ENCODE data around the gene SRGAP1.

The SRGAP1 gene

DNA sequence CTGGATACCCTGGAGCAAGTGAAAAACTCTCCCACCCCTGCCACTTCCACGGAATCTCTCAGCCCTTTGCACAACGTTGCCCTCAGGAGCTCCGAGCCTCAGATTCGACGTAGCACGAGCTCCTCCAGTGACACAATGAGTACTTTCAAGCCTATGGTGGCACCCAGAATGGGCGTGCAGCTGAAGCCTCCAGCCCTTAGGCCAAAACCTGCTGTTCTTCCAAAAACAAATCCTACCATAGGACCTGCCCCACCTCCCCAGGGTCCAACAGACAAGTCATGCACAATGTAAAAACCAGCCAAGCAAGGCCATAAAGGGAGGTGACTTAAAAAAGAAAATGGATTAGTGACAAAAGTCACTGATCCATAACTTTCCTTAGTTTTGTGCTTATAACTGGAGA is 297.9 kb downstream of the SRGAP1 start:
- TF ChIP-seq SIN3A (IDR thresholded peaks at IDR 0.05; ENCODE audit: borderline replicate concordance, insufficient read depth, low read length) (no peak), TAF1 (IDR thresholded peaks at IDR 0.05; ENCODE audit: borderline replicate concordance, insufficient read depth, low read length) (no peak), POLR2AphosphoS5 (IDR thresholded peaks at IDR 0.05; ENCODE audit: low read depth, low read length) (no peak), FOXP2 (optimal IDR thresholded peaks at IDR 0.05; ENCODE audit: borderline replicate concordance, extremely low read depth, extremely low read length, insufficient read depth) (no peak)
- TF ChIP-seq, protein P1, sequence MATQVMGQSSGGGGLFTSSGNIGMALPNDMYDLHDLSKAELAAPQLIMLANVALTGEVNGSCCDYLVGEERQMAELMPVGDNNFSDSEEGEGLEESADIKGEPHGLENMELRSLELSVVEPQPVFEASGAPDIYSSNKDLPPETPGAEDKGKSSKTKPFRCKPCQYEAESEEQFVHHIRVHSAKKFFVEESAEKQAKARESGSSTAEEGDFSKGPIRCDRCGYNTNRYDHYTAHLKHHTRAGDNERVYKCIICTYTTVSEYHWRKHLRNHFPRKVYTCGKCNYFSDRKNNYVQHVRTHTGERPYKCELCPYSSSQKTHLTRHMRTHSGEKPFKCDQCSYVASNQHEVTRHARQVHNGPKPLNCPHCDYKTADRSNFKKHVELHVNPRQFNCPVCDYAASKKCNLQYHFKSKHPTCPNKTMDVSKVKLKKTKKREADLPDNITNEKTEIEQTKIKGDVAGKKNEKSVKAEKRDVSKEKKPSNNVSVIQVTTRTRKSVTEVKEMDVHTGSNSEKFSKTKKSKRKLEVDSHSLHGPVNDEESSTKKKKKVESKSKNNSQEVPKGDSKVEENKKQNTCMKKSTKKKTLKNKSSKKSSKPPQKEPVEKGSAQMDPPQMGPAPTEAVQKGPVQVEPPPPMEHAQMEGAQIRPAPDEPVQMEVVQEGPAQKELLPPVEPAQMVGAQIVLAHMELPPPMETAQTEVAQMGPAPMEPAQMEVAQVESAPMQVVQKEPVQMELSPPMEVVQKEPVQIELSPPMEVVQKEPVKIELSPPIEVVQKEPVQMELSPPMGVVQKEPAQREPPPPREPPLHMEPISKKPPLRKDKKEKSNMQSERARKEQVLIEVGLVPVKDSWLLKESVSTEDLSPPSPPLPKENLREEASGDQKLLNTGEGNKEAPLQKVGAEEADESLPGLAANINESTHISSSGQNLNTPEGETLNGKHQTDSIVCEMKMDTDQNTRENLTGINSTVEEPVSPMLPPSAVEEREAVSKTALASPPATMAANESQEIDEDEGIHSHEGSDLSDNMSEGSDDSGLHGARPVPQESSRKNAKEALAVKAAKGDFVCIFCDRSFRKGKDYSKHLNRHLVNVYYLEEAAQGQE (IDR thresholded peaks at IDR 0.05; ENCODE audit: insufficient read depth in 1 of 2, low read depth in 2 of 2, low read length in 2 of 2), result no peak

DNA sequence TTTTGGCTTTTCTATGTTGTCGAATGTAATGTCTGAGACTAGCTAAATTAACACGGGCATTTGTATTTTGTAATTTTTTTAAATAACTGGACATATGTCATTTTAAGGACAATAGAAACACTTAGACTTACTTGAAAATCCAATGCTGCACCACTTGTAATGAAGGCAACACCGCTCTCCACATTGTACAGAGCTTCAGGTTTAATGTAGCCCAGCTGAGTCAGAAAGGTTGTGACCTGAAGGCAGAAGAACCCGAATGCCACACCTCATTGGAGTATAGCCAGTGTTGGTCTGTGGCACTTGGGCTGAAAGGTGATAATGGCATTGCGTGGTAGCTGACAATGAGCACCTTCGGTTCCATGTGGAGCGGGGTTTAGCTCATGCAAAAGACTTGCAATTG is 298.3 kb downstream of the SRGAP1 start:
- TF ChIP-seq TAF1 (IDR thresholded peaks at IDR 0.05; ENCODE audit: borderline replicate concordance, insufficient read depth, low read length), result no peak
- no peak for TF ChIP-seq SIN3A (IDR thresholded peaks at IDR 0.05; ENCODE audit: borderline replicate concordance, insufficient read depth, low read length)

DNA sequence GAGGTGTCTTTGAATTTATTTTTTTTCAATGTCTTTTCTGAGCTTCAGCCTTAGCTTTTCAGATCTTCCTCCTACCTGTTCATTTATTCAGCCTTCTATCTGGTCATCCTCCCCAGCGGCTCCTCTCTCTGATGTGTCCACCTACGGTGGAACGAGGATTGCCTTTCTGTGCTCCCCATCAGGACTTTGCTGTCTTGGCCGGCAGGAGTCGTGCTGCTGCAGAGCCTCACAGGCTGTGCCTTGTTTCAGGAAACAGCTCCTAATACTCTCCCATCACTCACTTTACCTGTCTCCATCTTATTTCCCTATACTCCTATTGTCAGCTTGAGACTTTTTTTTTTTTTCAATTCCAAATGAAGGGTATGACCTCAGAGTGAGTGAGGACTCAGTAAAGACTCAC is 300.7 kb downstream of the SRGAP1 start:
- TF ChIP-seq FOXP2 (optimal IDR thresholded peaks at IDR 0.05; ENCODE audit: borderline replicate concordance, extremely low read depth, extremely low read length, insufficient read depth) (no peak), SIN3A (IDR thresholded peaks at IDR 0.05; ENCODE audit: borderline replicate concordance, insufficient read depth, low read length) (no peak), POLR2AphosphoS5 (IDR thresholded peaks at IDR 0.05; ENCODE audit: low read depth, low read length) (no peak), TAF1 (IDR thresholded peaks at IDR 0.05; ENCODE audit: borderline replicate concordance, insufficient read depth, low read length) (no peak)
- TF ChIP-seq, protein P1 (IDR thresholded peaks at IDR 0.05; ENCODE audit: insufficient read depth in 1 of 2, low read depth in 2 of 2, low read length in 2 of 2), result no peak

DNA sequence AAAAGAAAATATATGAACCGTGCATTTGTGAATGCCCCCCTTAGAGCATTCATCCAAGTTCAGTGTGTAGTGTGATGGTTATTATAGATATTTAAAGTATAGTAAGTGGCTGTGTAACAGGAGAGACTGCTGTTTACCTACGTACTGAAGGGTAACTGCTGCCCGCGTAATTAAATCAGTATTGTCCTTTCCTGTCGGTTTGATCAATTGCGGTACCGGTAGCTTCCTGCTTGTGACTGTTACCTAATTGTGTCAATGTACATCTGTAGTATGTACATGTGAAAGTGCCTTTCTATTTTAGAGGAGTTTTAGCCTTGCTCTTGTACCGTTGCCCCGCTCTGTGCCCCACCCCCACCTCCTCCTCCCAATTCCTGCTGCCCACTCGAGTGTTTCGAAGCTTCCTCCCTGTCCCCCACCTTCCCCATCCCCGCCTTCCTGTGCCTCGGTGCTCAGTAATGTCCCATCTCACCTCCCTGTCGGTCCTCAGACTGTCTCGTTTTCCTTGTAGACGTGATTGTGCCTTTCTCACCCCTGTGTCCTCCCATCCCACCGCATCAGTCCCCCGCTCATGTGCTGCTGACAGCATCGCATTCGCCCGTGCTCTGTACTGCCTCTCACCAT is 302.6 kb downstream of the SRGAP1 start:
- TF ChIP-seq POLR2AphosphoS5 (IDR thresholded peaks at IDR 0.05; ENCODE audit: low read depth, low read length) (no peak), SIN3A (IDR thresholded peaks at IDR 0.05; ENCODE audit: borderline replicate concordance, insufficient read depth, low read length) (no peak), TAF1 (IDR thresholded peaks at IDR 0.05; ENCODE audit: borderline replicate concordance, insufficient read depth, low read length) (no peak), FOXP2 (optimal IDR thresholded peaks at IDR 0.05; ENCODE audit: borderline replicate concordance, extremely low read depth, extremely low read length, insufficient read depth) (no peak)
- TF ChIP-seq, protein P1 (IDR thresholded peaks at IDR 0.05; ENCODE audit: insufficient read depth in 1 of 2, low read depth in 2 of 2, low read length in 2 of 2), result no peak

DNA sequence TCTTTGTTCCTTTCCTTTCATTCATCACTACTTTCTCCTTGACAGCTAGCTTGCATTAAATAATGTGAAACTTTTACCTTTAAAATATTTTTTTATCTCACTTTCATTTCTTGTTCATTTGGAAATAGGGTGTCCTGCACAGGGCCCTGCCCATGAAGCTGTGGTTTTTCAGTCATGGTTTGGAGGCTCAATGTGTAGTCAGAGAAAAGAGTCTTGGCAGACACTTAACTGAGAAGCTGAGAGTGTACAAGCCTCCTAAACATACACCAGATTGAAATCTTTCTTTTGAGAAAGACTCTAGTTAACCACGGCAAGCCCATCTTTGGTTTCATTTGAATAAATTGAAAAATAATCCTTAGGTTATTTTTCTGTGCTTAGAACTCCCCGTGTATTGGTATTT is 303.4 kb downstream of the SRGAP1 start:
- TF ChIP-seq, protein P1 (IDR thresholded peaks at IDR 0.05; ENCODE audit: insufficient read depth in 1 of 2, low read depth in 2 of 2, low read length in 2 of 2), result no peak
- TF ChIP-seq TAF1 (IDR thresholded peaks at IDR 0.05; ENCODE audit: borderline replicate concordance, insufficient read depth, low read length) (no peak), SIN3A (IDR thresholded peaks at IDR 0.05; ENCODE audit: borderline replicate concordance, insufficient read depth, low read length) (no peak), POLR2AphosphoS5 (IDR thresholded peaks at IDR 0.05; ENCODE audit: low read depth, low read length) (no peak), FOXP2 (optimal IDR thresholded peaks at IDR 0.05; ENCODE audit: borderline replicate concordance, extremely low read depth, extremely low read length, insufficient read depth) (no peak)

Measured in PFSK-1 (cell line).